Endothelial cell of umbilical vein (primary cell): Measurements from ENCODE around the gene PPP1R3G.

ENCODE experiments used
- EZH2 ChIP-seq: IDR thresholded peaks from 2 replicates; pipeline ENCODE4 v1.6.1; 2012; ENCODE audit warnings: borderline replicate concordance, low read depth, mild to moderate bottlenecking, moderate library complexity, low read length, inconsistent platforms; ENCODE audit not compliant: severe bottlenecking
- FOS ChIP-seq: IDR thresholded peaks from 2 replicates; pipeline ENCODE4 v1.6.1; 2011; ENCODE audit warnings: mild to moderate bottlenecking, low read length, moderate library complexity, borderline replicate concordance; ENCODE audit not compliant: insufficient read depth
- MYC ChIP-seq: IDR thresholded peaks from one replicate; pipeline ENCODE4 v1.6.1; 2011; ENCODE audit warnings: mild to moderate bottlenecking, low read depth, low read length
- POLR2A ChIP-seq: IDR thresholded peaks from 2 replicates; pipeline ENCODE4 v1.6.1; 2012; ENCODE audit warnings: low read depth, mild to moderate bottlenecking, control low read depth, low read length
- POLR2AphosphoS5 ChIP-seq: IDR thresholded peaks from 2 replicates; pipeline ENCODE4 v1.6.1; 2012; ENCODE audit warnings: low read depth, mild to moderate bottlenecking, control low read depth, low read length, moderate library complexity; ENCODE audit not compliant: insufficient read depth
- TF ChIP-seq, protein P1 (sequence below), 2 donors: IDR thresholded peaks; 1 replicate in 1 of 2; 2 replicates in 1 of 2; pipeline ENCODE4 v1.5.1; 2011; ENCODE audit warnings: low read length in 2 of 2, mild to moderate bottlenecking in 2 of 2, moderate library complexity in 2 of 2, control low read depth in 1 of 2, inconsistent platforms in 1 of 2, low read depth in 1 of 2; ENCODE audit not compliant: insufficient read depth in 1 of 2; ENCODE audit errors: extremely low read depth in 1 of 2
- TF ChIP-seq, protein P2 (sequence below): IDR thresholded peaks from 2 replicates; pipeline ENCODE4 v1.6.1; 2011; ENCODE audit not compliant: insufficient read depth, insufficient read length

DNA sequence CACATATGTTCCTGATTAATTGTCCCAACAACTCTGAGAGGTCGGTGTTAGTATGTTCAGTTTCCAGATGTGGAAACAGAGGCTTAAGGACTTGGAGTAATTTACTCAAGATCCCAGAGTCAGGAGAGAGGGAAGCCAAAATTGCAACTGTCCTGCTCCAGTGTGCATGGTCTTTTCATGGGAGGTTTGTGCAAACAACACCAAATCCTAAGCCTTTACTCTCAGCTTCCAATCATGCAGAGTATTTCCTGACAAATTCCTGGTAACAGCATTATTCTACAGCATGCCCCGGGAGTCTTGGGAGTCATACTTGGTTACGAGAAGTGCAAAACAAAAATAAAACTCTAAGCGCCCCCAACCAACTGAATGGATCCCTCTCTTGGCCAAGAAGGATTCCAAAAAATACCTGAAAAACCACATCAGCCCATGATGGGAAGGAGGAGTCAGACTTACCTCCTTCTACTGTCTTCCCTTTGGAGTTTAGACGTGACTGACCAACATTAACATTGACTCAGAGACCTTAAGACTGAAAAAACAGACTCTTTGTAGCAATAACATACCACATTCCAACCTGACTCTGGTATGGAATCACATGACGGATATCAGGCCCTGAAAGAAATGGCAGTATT, 30.8 kb upstream of the PPP1R3G start:
- TF ChIP-seq, protein P1, sequence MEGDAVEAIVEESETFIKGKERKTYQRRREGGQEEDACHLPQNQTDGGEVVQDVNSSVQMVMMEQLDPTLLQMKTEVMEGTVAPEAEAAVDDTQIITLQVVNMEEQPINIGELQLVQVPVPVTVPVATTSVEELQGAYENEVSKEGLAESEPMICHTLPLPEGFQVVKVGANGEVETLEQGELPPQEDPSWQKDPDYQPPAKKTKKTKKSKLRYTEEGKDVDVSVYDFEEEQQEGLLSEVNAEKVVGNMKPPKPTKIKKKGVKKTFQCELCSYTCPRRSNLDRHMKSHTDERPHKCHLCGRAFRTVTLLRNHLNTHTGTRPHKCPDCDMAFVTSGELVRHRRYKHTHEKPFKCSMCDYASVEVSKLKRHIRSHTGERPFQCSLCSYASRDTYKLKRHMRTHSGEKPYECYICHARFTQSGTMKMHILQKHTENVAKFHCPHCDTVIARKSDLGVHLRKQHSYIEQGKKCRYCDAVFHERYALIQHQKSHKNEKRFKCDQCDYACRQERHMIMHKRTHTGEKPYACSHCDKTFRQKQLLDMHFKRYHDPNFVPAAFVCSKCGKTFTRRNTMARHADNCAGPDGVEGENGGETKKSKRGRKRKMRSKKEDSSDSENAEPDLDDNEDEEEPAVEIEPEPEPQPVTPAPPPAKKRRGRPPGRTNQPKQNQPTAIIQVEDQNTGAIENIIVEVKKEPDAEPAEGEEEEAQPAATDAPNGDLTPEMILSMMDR (IDR thresholded peaks at IDR 0.05; ENCODE audit: extremely low read depth in 1 of 2, insufficient read depth in 1 of 2, low read depth in 1 of 2, low read length in 2 of 2): no peak
- TF ChIP-seq EZH2 (no peak), POLR2A (no peak), MYC (no peak), POLR2AphosphoS5 (no peak), FOS (no peak)
- TF ChIP-seq, protein P2, sequence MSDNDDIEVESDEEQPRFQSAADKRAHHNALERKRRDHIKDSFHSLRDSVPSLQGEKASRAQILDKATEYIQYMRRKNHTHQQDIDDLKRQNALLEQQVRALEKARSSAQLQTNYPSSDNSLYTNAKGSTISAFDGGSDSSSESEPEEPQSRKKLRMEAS: no peak
